Neutrophil (primary cell): Measurements from ENCODE around the gene RNF186.

Experiments
- H3K27ac ChIP-seq: fragments of 200-600 bp; sonication (generic); 2 replicates; pipeline ENCODE4 v1.5.1; 2016; ENCODE audit warnings: mild to moderate bottlenecking, moderate library complexity
- H3K27me3 ChIP-seq: fragments of 200-600 bp; sonication (generic); 2 replicates; pipeline ENCODE4 v1.6.0; 2016; ENCODE audit warnings: mild to moderate bottlenecking
- H3K36me3 ChIP-seq: fragments of 200-600 bp; sonication (generic); 2 replicates; pipeline ENCODE4 v1.5.1; 2017
- H3K4me1 ChIP-seq, 2 experiments: fragments of 200-600 bp in 1 of 2; sonication (generic) in 1 of 2; 1 replicate in 1 of 2; 2 replicates in 1 of 2; pipeline versions ENCODE4 v1.5.1 to v1.6.1; 2013 to 2016; ENCODE audit warnings: low read depth in 1 of 2, low read length in 1 of 2, mild to moderate bottlenecking in 1 of 2, moderate library complexity in 1 of 2; ENCODE audit not compliant: control insufficient read depth in 1 of 2, insufficient read depth in 1 of 2
- H3K4me3 ChIP-seq, 2 experiments: fragments of 200-600 bp in 1 of 2; sonication (generic) in 1 of 2; 1 replicate in 1 of 2; 2 replicates in 1 of 2; pipeline ENCODE4 v1.5.1; 2013 to 2016; ENCODE audit warnings: low read depth in 1 of 2, low read length in 1 of 2, mild to moderate bottlenecking in 1 of 2, moderate library complexity in 1 of 2
- H3K9me3 ChIP-seq: fragments of 200-600 bp; sonication (generic); 2 replicates; pipeline ENCODE4 v1.5.1; 2016
- TF ChIP-seq, protein P1 (sequence below): fragments of 200-600 bp; sonication (generic); IDR thresholded peaks from 2 replicates; pipeline ENCODE4 v1.5.1; 2016; ENCODE audit warnings: antibody characterized with exemption

RNF186 gene

DNA sequence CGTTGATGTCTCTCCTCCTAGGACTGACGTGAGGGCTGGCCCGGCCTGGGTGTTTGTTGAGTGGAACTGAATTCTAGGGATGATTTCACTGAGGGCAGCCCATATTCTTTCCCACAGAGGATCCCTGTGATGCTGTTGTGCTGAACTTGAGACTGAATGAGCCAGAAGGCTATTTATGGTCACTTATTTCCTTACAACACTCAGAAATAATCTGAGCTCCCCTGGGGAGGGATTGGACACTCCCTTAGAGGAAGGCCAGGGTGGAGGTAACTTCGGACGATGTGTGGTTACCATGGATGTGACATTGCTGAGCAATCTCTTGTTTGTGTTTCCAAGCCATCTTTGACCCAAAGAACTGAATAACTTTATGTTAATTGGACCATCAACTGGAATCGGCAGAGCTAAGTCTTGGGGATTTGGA, 10.2 kb downstream of the RNF186 start:
- peaks cover 20% of the 10 kb centered on the region for H3K27me3 ChIP-seq
- no peaks in the 10 kb centered on the region for H3K9me3 ChIP-seq
- TF ChIP-seq, protein P1, sequence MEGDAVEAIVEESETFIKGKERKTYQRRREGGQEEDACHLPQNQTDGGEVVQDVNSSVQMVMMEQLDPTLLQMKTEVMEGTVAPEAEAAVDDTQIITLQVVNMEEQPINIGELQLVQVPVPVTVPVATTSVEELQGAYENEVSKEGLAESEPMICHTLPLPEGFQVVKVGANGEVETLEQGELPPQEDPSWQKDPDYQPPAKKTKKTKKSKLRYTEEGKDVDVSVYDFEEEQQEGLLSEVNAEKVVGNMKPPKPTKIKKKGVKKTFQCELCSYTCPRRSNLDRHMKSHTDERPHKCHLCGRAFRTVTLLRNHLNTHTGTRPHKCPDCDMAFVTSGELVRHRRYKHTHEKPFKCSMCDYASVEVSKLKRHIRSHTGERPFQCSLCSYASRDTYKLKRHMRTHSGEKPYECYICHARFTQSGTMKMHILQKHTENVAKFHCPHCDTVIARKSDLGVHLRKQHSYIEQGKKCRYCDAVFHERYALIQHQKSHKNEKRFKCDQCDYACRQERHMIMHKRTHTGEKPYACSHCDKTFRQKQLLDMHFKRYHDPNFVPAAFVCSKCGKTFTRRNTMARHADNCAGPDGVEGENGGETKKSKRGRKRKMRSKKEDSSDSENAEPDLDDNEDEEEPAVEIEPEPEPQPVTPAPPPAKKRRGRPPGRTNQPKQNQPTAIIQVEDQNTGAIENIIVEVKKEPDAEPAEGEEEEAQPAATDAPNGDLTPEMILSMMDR = no peak
- no peak overlapping the region for H3K4me3 ChIP-seq
- peaks cover 0 to 3% of the 10 kb centered on the region in 2 experiments for H3K4me1 ChIP-seq
- H3K27ac ChIP-seq = no peak overlapping the region
- H3K36me3 ChIP-seq = no peaks in the 10 kb centered on the region

DNA sequence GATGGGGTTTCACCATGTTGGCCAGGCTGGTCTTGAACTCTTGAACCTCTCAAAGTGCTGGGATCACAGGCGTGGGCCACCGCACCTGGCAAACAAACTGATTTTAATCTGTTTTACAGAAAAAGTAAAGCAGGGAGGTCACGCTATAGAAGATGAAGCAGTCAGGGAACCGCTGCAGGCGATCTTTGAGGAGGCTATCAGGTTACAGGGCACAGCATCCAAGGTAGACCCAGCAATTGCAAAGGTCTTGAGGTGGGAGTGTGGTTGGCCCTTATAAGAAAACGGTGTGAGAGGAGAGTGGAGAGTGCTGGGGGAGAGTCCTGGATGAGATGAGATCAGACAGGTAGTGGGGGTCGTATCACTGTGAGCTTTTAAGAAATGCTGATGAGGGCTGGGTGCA, 12.8 kb downstream of the RNF186 start:
- Histone ChIP-seq H3K27me3 (peaks cover 20% of the 10 kb centered on the region), H3K9me3 (no peaks in the 10 kb centered on the region), H3K36me3 (no peaks in the 10 kb centered on the region), H3K4me3 (no peak overlapping the region), H3K4me1 (peaks cover 9 to 12% of the 10 kb centered on the region in 2 experiments), H3K27ac (no peak overlapping the region)
- TF ChIP-seq, protein P1 = no peak

DNA sequence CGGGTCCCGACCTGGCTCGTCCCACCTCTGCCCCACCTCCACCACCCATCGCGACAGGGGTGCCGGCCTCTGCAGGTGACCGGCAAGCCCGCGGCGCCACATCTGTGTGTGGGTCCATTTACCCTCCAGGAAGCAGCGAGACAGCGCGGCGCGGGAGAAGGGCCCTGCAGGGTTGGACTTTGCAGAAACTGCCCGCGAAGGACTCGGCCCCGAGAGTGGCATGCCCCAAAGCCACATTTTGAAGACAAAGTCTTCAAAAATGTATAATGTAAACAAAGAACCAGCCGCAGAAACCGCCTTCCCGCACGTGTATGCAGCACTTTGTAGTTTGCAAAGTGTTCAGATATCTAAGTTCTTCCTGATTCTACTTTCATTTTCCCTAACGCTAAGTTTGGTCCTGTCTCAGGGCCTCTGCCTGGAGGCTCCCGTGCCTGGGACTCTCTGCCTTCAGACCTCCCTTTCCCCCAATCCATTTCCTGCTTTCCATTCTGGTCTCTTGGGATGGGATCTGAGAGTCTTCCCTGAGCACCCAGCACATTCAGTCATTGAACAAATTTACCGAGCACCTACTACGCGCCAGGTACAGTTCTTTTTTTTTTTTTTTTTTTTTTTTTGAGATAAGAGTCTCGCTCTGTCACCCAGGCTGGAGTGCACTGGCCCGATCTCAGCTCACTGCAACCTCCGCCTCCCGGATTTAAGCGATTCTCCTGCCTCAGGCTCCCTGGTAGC, 14.8 kb downstream of the RNF186 start:
- Histone ChIP-seq H3K27ac (no peak overlapping the region), H3K27me3 (peaks cover 20% of the 10 kb centered on the region), H3K4me3 (peak overlapping the region; percentile 56 to 63), H3K4me1 (peaks cover 10 to 12% of the 10 kb centered on the region in 2 experiments), H3K9me3 (no peaks in the 10 kb centered on the region), H3K36me3 (no peaks in the 10 kb centered on the region)
- TF ChIP-seq, protein P1 = no peak

DNA sequence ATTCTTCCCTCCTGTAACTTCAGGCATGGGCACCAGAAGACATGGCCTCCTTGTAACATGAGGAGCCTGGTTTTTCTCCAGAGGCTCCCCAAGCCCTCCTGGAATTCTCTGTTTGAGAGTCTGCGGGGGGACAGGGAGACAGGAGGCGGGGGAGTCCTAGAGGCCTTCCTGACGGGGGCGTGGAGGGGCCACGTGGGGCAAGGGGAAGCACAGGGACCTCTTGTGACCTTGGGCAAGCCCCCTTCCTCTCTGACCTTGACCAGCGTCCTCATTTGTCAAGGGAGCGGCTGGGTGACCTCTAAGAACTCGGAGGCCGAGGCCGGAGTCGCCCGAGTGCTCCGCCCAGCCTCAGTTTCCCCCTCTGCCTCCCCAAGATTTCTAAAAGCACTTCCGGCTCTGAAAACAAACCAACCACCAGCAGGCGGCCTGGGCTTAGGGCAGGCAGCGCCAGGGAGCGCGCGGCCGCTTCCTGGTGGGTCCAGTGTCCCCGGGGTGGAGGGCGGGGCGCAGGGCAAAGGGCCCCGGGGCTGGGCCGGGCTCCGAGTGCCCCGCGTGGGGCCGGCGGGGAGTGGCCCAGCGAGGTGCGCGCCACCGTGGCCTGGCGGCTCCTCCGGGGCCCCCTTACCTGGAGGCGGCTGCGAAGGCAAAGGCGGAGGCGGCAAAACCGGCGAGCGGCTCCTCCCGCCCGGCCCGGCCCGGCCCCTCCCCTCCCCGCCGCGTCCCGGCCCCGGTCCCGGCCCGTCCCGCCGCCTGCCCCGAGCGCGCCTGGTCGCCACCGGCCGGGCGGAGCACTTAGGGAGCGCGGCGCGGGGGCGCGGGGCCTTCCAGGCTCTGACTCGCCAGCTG, 15.6 kb downstream of the RNF186 start, which contains the start of gene TMCO4:
TSS of gene TMCO4 (minus strand) at position 687 of the 846 bp plus-strand sequence. CDS start 19,158 bp downstream, outside the sequence.
- H3K4me3 ChIP-seq = peak within 1 kb of the TSS; percentile 56 to 63
- H3K36me3 ChIP-seq = no peaks in the 10 kb centered on the region
- H3K4me1 ChIP-seq = peaks cover 14 to 17% of the 10 kb centered on the region in 2 experiments
- H3K9me3 ChIP-seq = no peaks in the 10 kb centered on the region
- TF ChIP-seq, protein P1 = no peak
- H3K27ac ChIP-seq = no peak within 1 kb of the TSS
- peaks cover 20% of the 10 kb centered on the region for H3K27me3 ChIP-seq

DNA sequence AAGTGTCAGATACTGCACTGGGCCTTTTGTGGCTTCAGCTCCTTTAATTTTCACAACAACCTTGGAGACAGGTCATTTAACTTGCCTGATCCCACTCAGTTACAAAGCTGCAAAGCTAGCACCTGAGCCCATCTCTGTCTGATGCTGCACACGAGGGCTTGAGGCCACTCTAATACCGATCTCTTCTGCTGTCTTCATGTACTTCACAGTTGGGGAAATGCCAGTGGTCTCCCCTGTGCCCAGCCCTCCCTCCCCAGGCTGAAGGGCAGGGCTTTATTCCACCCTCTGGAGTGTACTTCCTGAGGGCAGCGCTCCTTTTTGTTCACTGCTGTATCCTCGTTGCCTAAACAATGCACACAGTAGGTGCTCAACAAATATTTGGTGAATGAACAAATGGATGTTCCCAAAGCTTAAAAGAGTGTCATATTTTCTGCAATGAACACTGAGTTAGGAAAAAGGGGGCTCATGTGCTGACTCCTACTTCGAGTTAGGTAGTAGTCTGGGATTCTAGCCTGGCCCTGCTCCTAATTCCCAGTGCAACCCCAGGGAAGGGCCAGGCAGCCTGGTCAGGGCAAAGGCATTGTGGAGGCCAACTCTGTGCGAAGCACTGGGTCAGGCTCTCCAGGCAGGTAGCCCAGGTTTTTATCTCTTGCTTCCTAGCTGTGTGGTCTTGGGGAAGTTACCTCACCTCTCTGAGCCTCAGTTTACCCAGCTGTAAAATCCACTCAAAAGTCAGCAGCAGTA, 16.4 kb downstream of the RNF186 start:
- no peak overlapping the region for H3K4me3 ChIP-seq
- TF ChIP-seq, protein P1 = no peak

More for the DNA sequence above, 16.4 kb downstream of the RNF186 start:
- Histone ChIP-seq H3K36me3 (no peaks in the 10 kb centered on the region), H3K27me3 (peaks cover 20% of the 10 kb centered on the region), H3K4me1 (peaks cover 20 to 25% of the 10 kb centered on the region in 2 experiments), H3K9me3 (no peaks in the 10 kb centered on the region), H3K27ac (no peak overlapping the region)
